Dermis blood vessel endothelial cell (primary cell): ENCODE measurements around the gene KCNC4. TPM values are rescaled to one million over a fixed set of nuclear protein-coding genes. Genes with fewer than 3 reads are reported as not detected.

Source experiments
- DNase-seq: peaks from one replicate; pipeline ENCODE4 v3.0.0; 2010
- total RNA-seq: library from RNA; depleted of rRNA; stranded (reverse); fragments of >200 nt; gene quantifications from 2 replicates; pipeline ENCODE4 v1.2.3, GENCODE V29; 2014

Gene KCNC4
- total RNA-seq, 1 donor from 2014 or later = 5.8 TPM

- DNase-seq = no peak
Measured at GRCh38 chr1:110233861-110234260, 23.7 kb downstream of the KCNC4 start.

- peak; percentile 13 for DNase-seq
Measured at GRCh38 chr1:110234691-110235090, 24.6 kb downstream of the KCNC4 start.

- no peak for DNase-seq
Measured at GRCh38 chr1:110235181-110235833, 25.2 kb downstream of the KCNC4 start.

GRCh38 chr1:110235834-110236682, 25.9 kb downstream of the KCNC4 start:
- DNase-seq = peak; percentile 74

- DNase-seq = no peak
Measured at GRCh38 chr1:110237386-110238152, 27.5 kb downstream of the KCNC4 start.

GRCh38 chr1:110239441-110240430, 29.6 kb downstream of the KCNC4 start:
- no peak for DNase-seq

- no peak for DNase-seq
Measured at GRCh38 chr1:110240476-110241210, 30.5 kb downstream of the KCNC4 start.

GRCh38 chr1:110241516-110241915, 31.4 kb downstream of the KCNC4 start:
- no peak for DNase-seq

GRCh38 chr1:110242062-110242461, 31.9 kb downstream of the KCNC4 start:
- no peak for DNase-seq

- no peak for DNase-seq
Measured at GRCh38 chr1:110242731-110243130, 32.6 kb downstream of the KCNC4 start.

GRCh38 chr1:110243146-110243545, 33.0 kb downstream of the KCNC4 start:
- DNase-seq = no peak

- no peak for DNase-seq
Measured at GRCh38 chr1:110243574-110243973, 33.5 kb downstream of the KCNC4 start.

GRCh38 chr1:110245876-110246620, 35.9 kb downstream of the KCNC4 start:
- no peak for DNase-seq

- no peak for DNase-seq
Measured at GRCh38 chr1:110248746-110249145, 38.6 kb downstream of the KCNC4 start.

GRCh38 chr1:110249256-110249655, 39.1 kb downstream of the KCNC4 start:
- DNase-seq = no peak

GRCh38 chr1:110250008-110250407, 39.9 kb downstream of the KCNC4 start:
- no peak for DNase-seq

- no peak for DNase-seq
Measured at GRCh38 chr1:110250749-110251148, 40.6 kb downstream of the KCNC4 start.

- no peak for DNase-seq
Measured at GRCh38 chr1:110253213-110253612, 43.1 kb downstream of the KCNC4 start.

GRCh38 chr1:110254604-110255391, 44.7 kb downstream of the KCNC4 start:
- no peak for DNase-seq

GRCh38 chr1:110255392-110255787, 45.3 kb downstream of the KCNC4 start:
- DNase-seq = peak; percentile 67
